ENCODE data around the gene UCN.

Gene UCN

GRCh38 chr2:27350106-27350693, 42.0 kb upstream of the UCN start:
- no peak overlapping the region for H3K27ac ChIP-seq
- TF ChIP-seq CTCF (conservative IDR thresholded peaks at IDR 0.05), result no peak
- TF ChIP-seq ZFX (IDR thresholded peaks at IDR 0.05), result no peak

GRCh38 chr2:27347641-27348040, 39.4 kb upstream of the UCN start:
- H3K27ac ChIP-seq, result no peak overlapping the region
- no peak for TF ChIP-seq ZFX (IDR thresholded peaks at IDR 0.05)
- no peak for TF ChIP-seq CTCF (conservative IDR thresholded peaks at IDR 0.05)

- TF ChIP-seq CTCF (conservative IDR thresholded peaks at IDR 0.05) (no peak), ZFX (IDR thresholded peaks at IDR 0.05) (no peak)
- no peak overlapping the region for H3K27ac ChIP-seq
Observed at GRCh38 chr2:27336173-27336572, 27.9 kb upstream of the UCN start.

- no peak for TF ChIP-seq ZFX (IDR thresholded peaks at IDR 0.05)
- TF ChIP-seq CTCF (conservative IDR thresholded peaks at IDR 0.05), result no peak
- no peak overlapping the region for H3K27ac ChIP-seq
Observed at GRCh38 chr2:27335311-27335710, 27.1 kb upstream of the UCN start.

- TF ChIP-seq ZFX (IDR thresholded peaks at IDR 0.05) (no peak), CTCF (conservative IDR thresholded peaks at IDR 0.05) (no peak)
- H3K27ac ChIP-seq, result no peak overlapping the region
Observed at GRCh38 chr2:27324720-27325119, 16.5 kb upstream of the UCN start.

- no peak for TF ChIP-seq CTCF (conservative IDR thresholded peaks at IDR 0.05)
- peak overlapping the region; percentile 95 for H3K27ac ChIP-seq
Observed at GRCh38 chr2:27323596-27324285, 15.5 kb upstream of the UCN start.

- peak within 1 kb of the TSS; percentile 95 for H3K27ac ChIP-seq
- TF ChIP-seq ZFX (IDR thresholded peaks at IDR 0.05) (peak; percentile 69; the same call in 1 of the 2 replicates), CTCF (conservative IDR thresholded peaks at IDR 0.05) (no peak)
Observed at GRCh38 chr2:27322766-27323595, 14.7 kb upstream of the UCN start, which contains the start of gene MPV17. MPV17 (minus strand) TSS chr2:27323097; CDS start chr2:27322517, 580 bp downstream.

Measured in C4-2B (cell line).